RWPE2 (cell line): ENCODE measurements around the gene PPP1R1B.

Experiments used
- ATAC-seq: fragments of 200-7000 bp; cut with Tn5 transposase; 3 replicates; pipeline ENCODE4 v1.9.1; 2021; ENCODE audit warnings: low read depth
- DNase-seq: peaks from one replicate; pipeline ENCODE4 v3.0.0-alpha.2; 2020; ENCODE audit warnings: low spot score
- H3K27ac ChIP-seq: fragments of 450-650 bp; 2 replicates; pipeline ENCODE4 v1.5.1; 2017; ENCODE audit warnings: mild to moderate bottlenecking; ENCODE audit not compliant: poor library complexity, severe bottlenecking
- H3K27me3 ChIP-seq: fragments of 250-450 bp; sonication (Bioruptor Pico); 2 replicates; pipeline ENCODE4 v1.5.1; 2021; ENCODE audit warnings: mild to moderate bottlenecking, moderate library complexity; ENCODE audit not compliant: insufficient read depth, poor library complexity, severe bottlenecking
- H3K36me3 ChIP-seq: fragments of 250-450 bp; sonication (Bioruptor Pico); 2 replicates; pipeline ENCODE4 v1.5.1; 2020; ENCODE audit warnings: low read depth, mild to moderate bottlenecking, moderate library complexity
- H3K4me1 ChIP-seq: fragments of 250-450 bp; sonication (Bioruptor Pico); 2 replicates; pipeline ENCODE4 v1.5.1; 2021; ENCODE audit warnings: mild to moderate bottlenecking, moderate library complexity; ENCODE audit not compliant: insufficient read depth, poor library complexity, severe bottlenecking
- H3K4me3 ChIP-seq: fragments of 250-450 bp; sonication (Bioruptor Pico); 2 replicates; pipeline ENCODE4 v1.5.1; 2021; ENCODE audit warnings: mild to moderate bottlenecking, moderate library complexity; ENCODE audit not compliant: severe bottlenecking
- H3K9me3 ChIP-seq: fragments of 250-450 bp; sonication (Bioruptor Pico); 2 replicates; pipeline ENCODE4 v1.5.1; 2021; ENCODE audit warnings: mild to moderate bottlenecking, moderate library complexity; ENCODE audit not compliant: severe bottlenecking
- CTCF ChIP-seq: fragments of 450-650 bp; IDR thresholded peaks from one replicate; pipeline ENCODE4 v1.5.1; 2017; ENCODE audit warnings: mild to moderate bottlenecking, moderate library complexity; ENCODE audit not compliant: poor library complexity, severe bottlenecking

The PPP1R1B gene

GRCh38 chr17:39609416-39610025 is 17.2 kb upstream of the PPP1R1B start:
- no peak for TF ChIP-seq CTCF
- DNase-seq (no peak), ATAC-seq (no peak)
- no peak overlapping the region for H3K27ac ChIP-seq
- H3K4me1 ChIP-seq: no peaks in the 10 kb centered on the region
- no peaks in the 10 kb centered on the region for H3K36me3 ChIP-seq
- H3K9me3 ChIP-seq: no peaks in the 10 kb centered on the region
- H3K27me3 ChIP-seq: peaks cover 50% of the 10 kb centered on the region
- H3K4me3 ChIP-seq: no peak overlapping the region

DNA sequence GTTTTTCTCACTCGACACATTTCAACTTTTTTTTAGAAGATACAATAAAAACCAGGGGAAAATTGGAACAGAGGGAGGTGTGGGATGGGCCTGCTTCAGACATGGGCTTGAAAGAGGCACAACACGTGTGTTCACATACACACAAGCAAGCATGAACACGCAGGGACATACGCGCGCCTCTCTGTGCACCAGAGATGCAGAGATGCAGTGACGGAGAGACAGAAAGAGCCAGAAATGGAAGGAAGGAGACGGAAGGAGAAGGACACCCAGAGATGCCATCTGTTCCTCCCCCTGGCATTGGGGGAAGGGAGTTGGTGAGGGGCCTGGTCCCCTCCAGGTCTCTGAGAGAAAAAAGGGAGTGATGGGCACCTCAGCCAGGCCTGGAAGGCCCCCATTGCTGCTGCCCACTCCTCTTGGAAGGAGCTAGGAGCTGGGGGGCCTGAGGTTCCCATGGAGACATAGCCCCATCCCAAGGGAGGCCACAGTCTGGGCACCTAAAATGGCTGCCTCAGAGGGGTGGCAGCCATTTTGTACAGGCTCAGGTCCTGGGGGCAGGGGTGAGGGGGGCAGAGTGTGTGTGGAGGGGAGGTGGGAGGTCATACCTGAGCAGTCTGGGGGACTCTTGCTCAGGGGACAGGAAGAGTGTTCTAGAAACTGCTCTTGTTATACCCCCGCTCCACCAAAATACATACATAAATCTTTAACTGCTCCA is 15.2 kb upstream of the PPP1R1B start:
- ATAC-seq (no peak), DNase-seq (no peak)
- peaks cover 30% of the 10 kb centered on the region for H3K27me3 ChIP-seq
- no peak overlapping the region for H3K4me3 ChIP-seq
- no peaks in the 10 kb centered on the region for H3K9me3 ChIP-seq
- H3K4me1 ChIP-seq: no peaks in the 10 kb centered on the region
- no peak for TF ChIP-seq CTCF
- no peak overlapping the region for H3K27ac ChIP-seq
- no peaks in the 10 kb centered on the region for H3K36me3 ChIP-seq

DNA sequence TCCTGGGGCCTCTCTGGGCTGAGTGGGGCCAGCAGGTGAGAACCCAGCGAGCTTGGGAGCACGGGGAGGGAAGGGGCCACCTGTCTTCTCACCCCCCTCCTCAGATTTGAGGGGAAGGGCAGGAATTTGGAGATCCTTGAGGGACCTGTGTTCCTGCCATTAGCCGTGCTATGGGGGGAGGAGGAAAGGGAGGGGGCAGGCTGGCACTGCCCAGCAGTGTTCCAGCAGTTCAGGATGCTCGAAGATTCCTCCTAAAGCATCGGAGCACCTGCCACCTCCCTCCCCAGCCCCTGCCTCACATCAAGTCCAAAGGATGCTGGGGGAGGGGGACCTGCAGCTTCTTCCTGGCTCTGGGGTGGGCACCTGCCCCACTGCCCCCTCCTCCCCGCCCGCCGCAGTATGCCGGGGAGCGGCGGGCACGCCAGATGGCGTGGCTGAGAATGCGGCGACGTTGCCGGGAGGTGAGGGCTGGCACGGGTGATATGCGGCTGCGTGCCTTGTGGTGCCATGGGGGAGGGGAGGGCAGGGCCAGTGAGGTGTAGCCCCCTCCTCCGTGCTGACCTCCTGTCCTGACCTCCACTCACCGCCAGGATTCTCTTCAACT is 14.4 kb upstream of the PPP1R1B start:
- Histone ChIP-seq H3K9me3 (no peaks in the 10 kb centered on the region), H3K27me3 (peaks cover 21% of the 10 kb centered on the region), H3K4me1 (no peaks in the 10 kb centered on the region), H3K27ac (no peak overlapping the region), H3K4me3 (no peak overlapping the region), H3K36me3 (no peaks in the 10 kb centered on the region)
- no peak for TF ChIP-seq CTCF
- ATAC-seq (no peak), DNase-seq (no peak)

DNA sequence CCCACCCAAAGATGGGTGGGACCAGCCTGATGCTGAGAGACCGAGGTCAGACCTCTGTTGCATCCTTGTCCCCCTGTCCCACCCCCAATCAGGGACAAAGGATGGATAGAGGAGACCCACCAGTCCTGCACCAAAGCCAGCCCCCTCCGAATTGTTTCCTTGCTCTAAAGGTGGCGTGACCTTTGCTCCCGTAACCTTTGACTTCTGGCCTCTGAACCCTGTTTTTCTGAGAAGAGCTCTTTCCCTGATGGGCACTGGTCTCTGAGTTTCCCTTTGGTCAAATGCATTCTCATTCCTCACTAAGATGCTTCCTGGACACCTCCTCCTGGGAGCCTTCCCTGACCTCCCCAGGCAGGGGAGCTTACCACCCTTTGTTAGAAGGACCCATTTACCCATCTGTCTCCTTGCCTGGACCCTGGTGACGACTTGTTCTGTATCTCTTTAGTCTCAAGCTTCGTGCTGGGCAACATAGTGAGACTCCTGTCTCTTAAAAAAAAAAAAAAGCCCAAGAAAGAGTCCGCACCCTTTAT is 13.8 kb upstream of the PPP1R1B start:
- peaks cover 15% of the 10 kb centered on the region for H3K27me3 ChIP-seq
- no peak for ATAC-seq

More for the DNA sequence above, 13.8 kb upstream of the PPP1R1B start:
- no peaks in the 10 kb centered on the region for H3K36me3 ChIP-seq
- no peak overlapping the region for H3K27ac ChIP-seq
- DNase-seq: no peak
- no peaks in the 10 kb centered on the region for H3K9me3 ChIP-seq
- no peak for TF ChIP-seq CTCF
- no peaks in the 10 kb centered on the region for H3K4me1 ChIP-seq
- no peak overlapping the region for H3K4me3 ChIP-seq
